GF-D8 (cell line): Measurements from ENCODE around the gene AIFM2.
"Not testable (repeated sequence)": the region's sequence is repeated elsewhere in the genome, so short reads cannot be mapped to it uniquely, and the experiment has no call there.

Source experiments
- DNase-seq: peaks from one replicate; lab custom pipeline; 2025; lab: John Stamatoyannopoulos, UW

Gene AIFM2

DNA sequence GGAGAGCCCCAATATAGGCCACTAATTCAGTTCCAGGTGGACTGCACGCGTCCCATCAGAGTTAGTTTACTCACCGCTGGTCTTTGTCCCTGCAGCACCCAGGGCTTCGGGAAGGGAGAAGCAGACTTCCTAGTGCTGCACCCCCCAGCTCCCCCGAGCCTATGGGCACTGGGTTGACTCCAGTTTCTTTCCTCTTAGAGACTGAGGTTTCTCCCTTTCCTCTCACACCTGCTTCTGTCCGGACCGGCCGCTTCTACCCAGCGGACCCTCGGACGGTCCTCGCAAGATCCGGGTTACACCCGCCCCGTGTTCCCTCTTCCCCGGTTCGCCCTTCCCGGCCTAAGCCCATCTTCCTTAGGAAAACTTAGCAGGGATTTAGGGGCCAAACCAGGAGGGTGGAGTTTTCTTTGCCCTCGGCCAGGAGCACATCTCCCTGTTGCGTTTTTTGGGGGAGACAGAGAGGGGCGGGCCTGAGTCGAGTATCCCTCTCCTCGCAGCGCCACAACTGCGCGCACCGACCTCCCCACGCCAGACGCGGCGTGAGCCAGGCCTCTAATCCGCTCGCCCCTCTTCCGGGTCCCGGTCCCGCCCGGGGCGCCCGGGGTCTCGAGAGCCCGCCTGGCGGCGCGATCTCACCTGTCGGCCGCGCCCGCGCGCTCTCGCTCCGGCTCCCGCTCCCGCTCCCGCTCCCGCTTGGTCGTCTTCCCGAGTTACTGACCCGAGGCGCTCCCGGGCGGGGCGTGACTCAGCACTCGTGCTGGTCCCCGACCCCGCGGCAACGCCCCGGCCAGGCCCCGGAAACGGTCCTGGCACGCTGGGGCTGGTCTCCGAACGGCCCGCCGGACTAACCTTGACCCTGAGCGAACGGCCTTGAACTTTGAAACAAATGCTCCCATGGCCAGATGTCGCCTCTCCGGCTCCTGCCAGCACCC, at the start of gene AIFM2:
Gene AIFM2 (minus strand): TSS at position 728 of the 932 bp plus-strand sequence. CDS start 8,741 bp downstream, outside the sequence.
- peak; percentile 41 for DNase-seq

GRCh38 chr10:70179209-70179608, 46.6 kb upstream of the AIFM2 start:
- DNase-seq: not testable (repeated sequence)

DNA sequence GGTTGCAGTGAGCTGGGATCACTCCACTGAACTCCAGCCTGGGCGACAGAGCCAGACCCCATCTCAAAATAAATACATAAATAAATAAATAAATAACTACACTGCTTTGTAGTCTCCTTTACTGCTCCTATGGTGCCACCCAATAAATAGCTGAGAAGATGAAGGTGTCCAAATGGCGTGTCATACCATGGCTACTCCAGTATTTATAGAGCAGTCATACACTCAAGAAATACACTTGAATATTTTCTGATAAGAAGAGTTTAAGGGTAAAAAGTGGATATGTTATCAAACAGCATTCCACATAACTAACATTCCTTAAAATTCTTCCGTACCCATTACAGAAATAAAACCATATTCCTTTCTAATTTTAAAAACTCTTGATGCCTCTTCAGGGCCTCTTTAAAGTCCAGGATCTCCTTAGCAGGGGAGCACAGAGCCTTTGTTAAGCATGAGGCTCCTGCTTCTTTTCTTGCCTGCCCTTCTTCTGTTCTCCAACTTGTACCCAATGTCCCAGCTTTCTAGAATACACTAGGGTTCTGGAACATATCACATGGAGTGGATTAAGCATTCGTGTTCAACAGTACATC, 45.6 kb upstream of the AIFM2 start:
- no peak for DNase-seq

GRCh38 chr10:70176441-70176840, 43.8 kb upstream of the AIFM2 start:
- no peak for DNase-seq

DNA sequence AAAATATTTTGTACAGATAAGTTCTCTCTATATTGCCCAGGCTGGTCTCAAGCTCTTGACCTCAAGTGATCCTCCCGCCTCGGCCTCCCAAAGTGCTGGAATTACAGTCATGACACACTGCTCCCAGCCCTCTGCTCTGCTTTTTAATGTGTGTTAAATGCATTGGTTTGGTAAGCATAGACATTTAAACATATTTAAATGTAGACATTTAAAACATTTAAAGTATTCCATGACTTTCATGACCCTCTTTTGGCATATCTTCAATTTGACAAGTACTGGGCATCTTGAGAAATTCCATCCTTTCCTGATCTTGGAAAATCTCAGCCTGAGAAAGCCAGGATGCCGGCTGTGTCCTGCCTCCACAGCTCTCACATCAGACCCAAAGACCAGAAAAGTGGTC, 42.9 kb upstream of the AIFM2 start:
- DNase-seq: no peak

- DNase-seq: peak; percentile 26
Measured at GRCh38 chr10:70174058-70174741, 41.6 kb upstream of the AIFM2 start.

DNA sequence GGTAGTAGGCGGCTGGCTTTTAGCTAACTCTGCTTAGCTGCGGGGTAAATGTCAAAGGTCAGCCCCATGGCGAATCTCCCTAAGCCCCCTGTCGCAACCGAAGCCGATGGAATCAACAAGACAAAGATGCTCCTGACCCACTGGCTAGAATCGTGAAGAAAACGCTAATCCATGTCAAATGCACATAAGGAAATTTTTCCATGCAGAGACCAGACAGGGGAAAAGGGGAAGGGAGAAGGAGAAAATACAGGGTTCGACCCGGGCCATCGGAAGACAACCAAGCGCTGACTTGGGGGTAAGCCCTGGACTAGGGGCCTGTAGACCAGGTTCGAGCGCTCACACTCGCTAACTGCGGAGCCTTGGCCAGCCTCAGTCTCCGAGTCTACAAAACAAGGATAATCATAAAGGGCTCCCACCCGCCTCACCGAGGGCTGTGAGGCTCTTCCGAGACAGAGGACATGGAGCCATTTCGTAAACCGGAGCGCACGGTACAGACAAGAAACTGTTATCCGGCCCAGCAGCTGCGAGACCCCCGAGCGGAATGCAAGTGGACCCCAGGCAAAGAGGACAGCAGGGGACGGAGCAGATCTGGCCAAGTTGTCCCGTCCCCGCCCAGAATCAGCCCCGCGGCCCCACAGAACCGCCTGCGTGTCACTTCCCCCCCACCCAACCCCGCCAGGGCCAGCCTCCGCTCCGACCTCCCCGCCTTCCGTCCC, 37.2 kb upstream of the AIFM2 start:
- no peak for DNase-seq

DNA sequence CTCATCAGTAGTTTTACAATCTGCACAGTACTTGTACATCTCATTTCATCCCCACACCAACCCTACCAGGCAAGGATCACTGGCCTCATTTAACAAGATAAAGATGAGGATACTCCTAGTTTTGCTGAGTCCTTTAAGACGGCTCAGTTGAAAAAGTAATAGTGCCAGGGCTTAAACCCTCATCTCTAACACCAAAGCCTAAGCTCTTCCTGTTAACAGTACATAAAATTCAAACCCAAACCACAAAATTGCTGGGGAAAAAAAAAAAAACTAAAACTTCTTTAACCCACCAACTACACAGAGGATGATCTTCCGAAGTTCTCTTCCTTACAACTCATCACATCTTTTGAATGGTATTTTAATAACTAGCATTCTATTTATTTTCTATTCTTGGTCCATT, 36.4 kb upstream of the AIFM2 start:
- no peak for DNase-seq

DNA sequence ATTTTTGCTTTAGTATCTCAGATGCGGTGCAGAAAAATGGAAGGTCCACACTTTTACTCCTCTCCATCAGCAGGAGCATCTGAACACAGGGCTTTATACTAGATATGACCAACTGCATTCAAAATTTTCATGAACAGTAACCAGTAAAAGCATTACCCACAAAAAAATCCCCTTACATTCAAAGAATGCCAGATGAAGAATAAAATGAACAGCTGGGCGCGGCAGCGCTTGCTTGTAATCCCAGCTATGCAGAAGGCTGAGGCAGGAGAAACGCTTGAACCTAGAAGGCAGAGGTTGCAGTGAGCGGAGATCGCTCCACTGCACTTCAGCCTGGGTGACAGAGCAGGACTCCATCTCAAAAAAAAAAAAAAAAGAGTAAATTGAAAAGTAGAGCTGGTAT, 34.6 kb upstream of the AIFM2 start:
- DNase-seq: no peak

GRCh38 chr10:70166394-70166793, 33.8 kb upstream of the AIFM2 start:
- no peak for DNase-seq

DNA sequence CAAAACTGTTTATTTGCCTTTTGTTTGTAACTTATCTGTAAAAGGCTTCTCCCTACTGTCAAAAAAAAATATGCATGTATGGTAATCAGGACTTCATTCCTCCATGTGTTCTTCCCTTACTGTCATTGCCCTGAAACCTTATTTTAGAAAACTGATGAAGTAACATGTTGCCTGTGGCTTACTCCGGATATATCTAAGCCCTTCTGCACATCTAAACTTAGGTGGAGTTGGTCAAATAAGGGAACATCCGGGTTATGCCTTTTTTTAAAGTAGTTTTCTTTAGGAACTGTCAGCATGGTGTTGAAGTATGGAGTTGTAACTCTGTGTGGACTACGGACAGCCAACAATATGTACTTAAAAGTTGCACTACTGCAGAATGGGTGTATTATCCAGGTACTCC, 31.5 kb upstream of the AIFM2 start:
- DNase-seq: peak; percentile 51

GRCh38 chr10:70163448-70163847, 30.8 kb upstream of the AIFM2 start:
- no peak for DNase-seq

DNA sequence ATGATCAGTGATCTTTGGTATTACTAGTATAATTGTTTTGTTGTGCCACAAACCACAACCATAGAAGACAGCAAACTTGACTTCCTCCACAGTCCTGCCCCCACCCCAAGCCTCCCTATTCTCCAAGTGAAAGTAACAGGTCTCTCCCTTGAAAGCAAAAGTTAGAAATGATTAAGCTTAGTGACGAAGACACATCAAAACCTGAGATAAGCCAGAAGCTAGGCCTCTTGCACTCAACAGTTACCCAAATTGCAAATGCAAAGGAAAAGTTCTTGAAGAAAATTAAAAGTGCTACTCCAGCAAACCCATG, 30.2 kb upstream of the AIFM2 start:
- DNase-seq: no peak

- no peak for DNase-seq
Measured at GRCh38 chr10:70162151-70162891, 29.7 kb upstream of the AIFM2 start.

DNA sequence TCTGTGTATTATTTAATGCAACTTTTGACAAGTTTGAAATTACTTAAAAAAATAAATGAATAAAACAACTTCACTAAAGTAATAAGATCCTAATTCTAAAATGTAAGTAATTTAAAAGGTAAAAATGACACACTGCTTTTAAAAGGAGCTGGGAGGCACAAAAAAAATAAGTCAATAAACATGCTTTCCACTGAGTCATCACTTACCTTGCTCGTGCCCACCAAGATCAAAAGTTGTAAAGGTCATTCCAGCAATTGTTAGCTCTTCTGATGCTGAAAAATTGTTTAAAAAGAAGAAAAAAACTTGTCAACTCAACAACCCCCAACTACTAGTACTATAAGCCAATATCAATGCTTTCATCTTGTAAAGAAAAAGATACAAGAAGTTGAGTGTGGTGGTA, 28.2 kb upstream of the AIFM2 start:
- no peak for DNase-seq

DNA sequence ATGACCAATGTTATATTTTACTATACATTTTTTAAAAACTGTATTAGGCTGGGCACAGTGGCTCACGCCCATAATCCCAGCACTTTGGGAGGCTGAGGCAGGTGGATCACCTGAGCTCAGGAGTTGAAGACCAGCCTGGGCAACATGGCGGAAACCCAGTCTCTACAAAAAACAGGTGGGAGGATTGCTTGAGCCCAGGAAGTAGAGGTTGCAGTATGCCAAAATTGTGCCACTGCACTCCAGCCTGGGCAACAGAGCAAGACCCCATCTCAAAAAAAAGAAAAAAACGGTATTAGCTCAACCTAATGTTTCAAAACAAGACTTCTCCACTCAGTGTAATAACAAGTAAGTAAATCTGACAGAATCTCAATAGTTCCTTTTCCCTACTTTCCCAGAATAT, 26.7 kb upstream of the AIFM2 start:
- not testable (repeated sequence) for DNase-seq

- DNase-seq: no peak
Measured at GRCh38 chr10:70158113-70158512, 25.5 kb upstream of the AIFM2 start.

GRCh38 chr10:70155255-70155838, 22.7 kb upstream of the AIFM2 start:
- no peak for DNase-seq

- DNase-seq: no peak
Measured at GRCh38 chr10:70148516-70148915, 15.9 kb upstream of the AIFM2 start.

DNA sequence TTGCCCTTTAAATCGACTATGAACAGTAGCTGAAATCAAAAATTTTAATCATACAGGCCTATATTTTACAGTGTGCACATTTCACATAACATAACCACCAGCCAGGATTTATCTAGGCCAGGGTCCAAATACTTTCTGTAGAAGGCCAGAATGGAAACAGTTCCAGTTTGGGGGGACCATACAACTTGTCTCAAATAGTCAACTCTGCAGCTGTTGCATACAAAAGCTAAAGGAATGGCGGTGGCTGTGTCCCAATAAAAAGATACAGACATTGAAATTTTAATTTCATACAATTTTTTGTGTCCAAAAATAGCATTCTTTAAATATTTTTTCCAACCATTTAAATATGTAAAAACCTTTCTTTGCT, 14.6 kb upstream of the AIFM2 start:
- DNase-seq: no peak

DNA sequence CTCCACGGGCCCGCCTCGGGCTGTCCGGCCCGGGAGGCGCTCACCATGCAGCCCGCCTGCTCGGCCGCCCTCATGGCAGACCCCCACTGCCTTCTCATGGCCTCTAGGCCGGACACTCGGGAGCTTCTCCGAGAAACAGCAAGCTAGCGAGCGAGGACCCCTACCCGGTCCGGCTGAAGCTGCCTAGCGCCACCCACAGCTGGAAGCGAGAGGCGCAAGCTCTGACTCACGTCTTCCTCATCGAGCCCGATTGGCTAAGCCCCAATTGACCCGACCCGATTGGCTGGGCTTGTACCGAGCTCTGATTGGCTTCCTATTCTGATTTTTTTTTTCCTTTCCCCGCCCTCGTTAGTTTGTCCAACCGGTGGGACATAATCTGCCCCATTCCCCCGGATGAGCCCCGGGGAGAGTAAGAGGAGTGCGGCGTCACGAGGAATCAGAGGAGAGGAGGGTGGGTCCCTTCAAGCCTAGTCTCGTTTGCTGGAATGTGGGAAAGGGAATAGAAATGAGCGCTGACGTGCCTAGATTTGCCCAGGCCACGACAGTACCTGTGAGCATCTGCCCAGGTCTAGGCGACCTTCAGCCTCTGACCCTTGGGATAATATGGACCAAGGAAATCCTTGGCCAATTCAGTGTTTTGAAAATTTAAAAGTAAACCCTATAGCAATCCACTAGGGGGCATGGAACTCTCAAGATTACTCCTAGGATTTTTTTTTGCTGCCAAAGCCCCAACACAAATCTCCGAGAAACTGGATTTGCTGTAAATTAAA, 14.0 kb upstream of the AIFM2 start, which contains the start of gene TYSND1:
Gene TYSND1 (minus strand): TSS at position 212 of the 770 bp plus-strand sequence. CDS start 114 bp downstream, at position 98.
- DNase-seq: peak; percentile 92
